HepG2 (cell line): Measurements from ENCODE around the gene CTU2. TPM values are rescaled to one million over a fixed set of nuclear protein-coding genes. Genes with fewer than 3 reads are reported as not detected.

Experiments used
- BCL6 ChIP-seq: IDR thresholded peaks from 2 replicates; pipeline ENCODE4 v1.6.1; 2016; ENCODE audit warnings: missing genetic modification reagents, missing compliant biosample characterization
- CEBPB ChIP-seq: IDR thresholded peaks from 2 replicates; pipeline ENCODE4 v1.6.1; 2011; ENCODE audit warnings: low read depth, low read length, improper control_type of control experiment, borderline replicate concordance
- FLYWCH1 ChIP-seq: sonication (generic); formaldehyde crosslinking; IDR thresholded peaks from 2 replicates; pipeline ENCODE4 v1.8.1; 2023; ENCODE audit warnings: mild to moderate bottlenecking, missing genetic modification reagents
- GATAD1 ChIP-seq: IDR thresholded peaks from 2 replicates; pipeline ENCODE4 v1.6.1; 2016; ENCODE audit warnings: missing genetic modification reagents, missing compliant biosample characterization
- HOXA5 ChIP-seq: sonication (generic); formaldehyde crosslinking; IDR thresholded peaks from 2 replicates; pipeline ENCODE4 v1.4.0; 2020; ENCODE audit warnings: missing genetic modification reagents
- KLF13 ChIP-seq: sonication (generic); formaldehyde crosslinking; IDR thresholded peaks from 2 replicates; pipeline ENCODE4 v1.4.0; 2020; ENCODE audit warnings: mild to moderate bottlenecking, missing genetic modification reagents
- PRPF4 ChIP-seq: fragments of 200-400 bp; formaldehyde crosslinking; IDR thresholded peaks from 2 replicates; pipeline ENCODE4 v1.6.1; 2016; ENCODE audit warnings: low read length, low read depth; ENCODE audit not compliant: poor library complexity, severe bottlenecking
- SAP130 ChIP-seq: IDR thresholded peaks from 2 replicates; pipeline ENCODE4 v1.6.1; 2016; ENCODE audit warnings: low read depth
- TP53 ChIP-seq: sonication (generic); formaldehyde crosslinking; conservative IDR thresholded peaks from 2 replicates; pipeline ENCODE4 v1.4.0; 2020; ENCODE audit warnings: missing genetic modification reagents
- ZFP82 ChIP-seq: sonication (generic); formaldehyde crosslinking; IDR thresholded peaks from 2 replicates; pipeline ENCODE4 v1.5.1; 2020; ENCODE audit warnings: mild to moderate bottlenecking, missing genetic modification reagents, borderline replicate concordance
- ZNF225 ChIP-seq: sonication (generic); formaldehyde crosslinking; IDR thresholded peaks from 2 replicates; pipeline ENCODE4 v1.4.0; 2020; ENCODE audit warnings: mild to moderate bottlenecking, missing genetic modification reagents
- ZNF260 ChIP-seq: sonication (generic); formaldehyde crosslinking; IDR thresholded peaks from 2 replicates; pipeline ENCODE4 v1.4.0; 2020; ENCODE audit warnings: missing genetic modification reagents, low read depth, mild to moderate bottlenecking, borderline replicate concordance
- ZNF263 ChIP-seq: sonication (generic); formaldehyde crosslinking; IDR thresholded peaks from 2 replicates; pipeline ENCODE4 v1.4.0; 2020; ENCODE audit warnings: missing genetic modification reagents
- ZNF557 ChIP-seq: sonication (generic); formaldehyde crosslinking; IDR thresholded peaks from 2 replicates; pipeline ENCODE4 v1.4.0; 2020; ENCODE audit warnings: missing genetic modification reagents
- ZSCAN31 ChIP-seq: sonication (generic); formaldehyde crosslinking; IDR thresholded peaks from 2 replicates; pipeline ENCODE4 v1.5.0; 2020; ENCODE audit warnings: low read depth, mild to moderate bottlenecking, missing genetic modification reagents
- polyA plus RNA-seq, 8 experiments: library from polyadenylated mRNA; depleted of rRNA in 3 of 8; stranded (reverse) in 7 of 8; unstranded in 1 of 8; fragments of >200 nt; fragmentation: Illumina TruSeq in 4 of 8; extraction: Trizol in 4 of 8; gene quantifications; 2 replicates each; pipeline versions ENCODE4 v1.2.1 to v1.2.3, GENCODE V29; 2011 to 2016; ENCODE audit warnings: low read depth in 4 of 8, missing spikeins in 1 of 8, mixed read lengths in 1 of 8; ENCODE audit not compliant: insufficient read depth in 1 of 8
- total RNA-seq, 5 experiments: library from RNA; depleted of rRNA; stranded (reverse); fragments of >200 nt; fragmentation: Illumina TruSeq; extraction: Trizol; gene quantifications; 2 replicates each; pipeline ENCODE4 v1.2.3, GENCODE V29; 2016; ENCODE audit warnings: low read depth in 1 of 5
- TF ChIP-seq, protein P1 (sequence below): sonication (generic); formaldehyde crosslinking; IDR thresholded peaks from 2 replicates; pipeline ENCODE4 v1.5.1; 2020; ENCODE audit warnings: mild to moderate bottlenecking, moderate library complexity, missing genetic modification reagents
- TF ChIP-seq, protein P2 (sequence below): sonication (generic); formaldehyde crosslinking; IDR thresholded peaks from 2 replicates; pipeline ENCODE4 v1.5.0; 2020; ENCODE audit warnings: missing genetic modification reagents
- TF ChIP-seq, protein P3 (sequence below): sonication (generic); formaldehyde crosslinking; IDR thresholded peaks from 2 replicates; pipeline ENCODE4 v1.5.0; 2020; ENCODE audit warnings: mild to moderate bottlenecking, missing genetic modification reagents
- TF ChIP-seq, protein P4 (sequence below): sonication (generic); formaldehyde crosslinking; IDR thresholded peaks from 2 replicates; pipeline ENCODE4 v1.4.0; 2020; ENCODE audit warnings: missing genetic modification reagents, borderline replicate concordance
- TF ChIP-seq, protein P5 (sequence below): sonication (generic); formaldehyde crosslinking; IDR thresholded peaks from 2 replicates; pipeline ENCODE4 v1.5.0; 2020; ENCODE audit warnings: missing genetic modification reagents, mild to moderate bottlenecking, borderline replicate concordance

Gene CTU2
- total and polyA plus RNA-seq, 2 of the 13 experiments (the other 11 are each of a cell fraction or from before 2014, with no cell fraction given) = 13.3 to 21.9 TPM

DNA sequence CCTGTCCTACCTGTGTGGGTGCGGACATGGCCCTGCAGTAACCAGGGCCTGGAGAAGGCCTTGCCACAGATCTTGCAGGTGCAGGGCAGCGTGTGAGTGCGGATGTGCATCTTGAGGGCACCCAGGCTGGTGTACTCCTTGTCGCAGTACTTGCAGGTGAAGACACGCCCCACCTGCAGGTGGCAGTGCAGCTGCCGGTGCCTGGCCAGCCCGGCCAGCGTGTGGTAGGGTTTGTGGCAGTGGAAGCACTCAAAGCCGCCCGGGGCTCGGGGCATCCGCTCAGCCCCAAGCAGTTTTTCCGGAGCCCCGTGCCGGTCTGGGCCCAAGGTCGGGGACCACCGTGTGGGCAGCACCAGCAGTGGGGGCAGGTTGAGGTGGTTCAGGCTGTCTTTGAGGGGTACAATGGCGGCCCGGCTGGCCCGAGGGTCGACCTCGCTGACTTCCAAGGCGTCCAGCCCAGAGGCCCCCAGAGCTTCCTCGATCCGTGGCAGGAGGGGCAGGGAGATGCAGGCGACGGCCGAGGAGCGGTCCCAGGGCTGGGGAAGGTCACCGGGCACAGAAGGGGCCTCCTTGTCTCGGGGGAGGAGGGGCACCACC is 25.1 kb upstream of the CTU2 start (continued):
- TF ChIP-seq ZFP82 (no peak), CEBPB (no peak), ZSCAN31 (no peak), ZNF225 (CRISPR knock-in tag) (0 out of 2 replicates have a peak, but pooled peaks have one; percentile 45), ZNF557 (CRISPR knock-in tag) (no peak), HOXA5 (no peak), GATAD1 (CRISPR knock-in tag) (no peak), ZNF260 (CRISPR knock-in tag) (0 out of 2 replicates have a peak, but pooled peaks have one; percentile 78), ZNF263 (CRISPR knock-in tag) (0 out of 2 replicates have a peak, but pooled peaks have one; percentile 29), BCL6 (CRISPR knock-in tag) (0 out of 2 replicates have a peak, but pooled peaks have one; percentile 22), SAP130 (peak; percentile 51; the same call in 1 of the 2 replicates), FLYWCH1 (CRISPR knock-in tag) (no peak), KLF13 (CRISPR knock-in tag) (0 out of 2 replicates have a peak, but pooled peaks have one; percentile 60), PRPF4 (no peak), TP53 (CRISPR knock-in tag) (no peak)
- TF ChIP-seq, protein P1, sequence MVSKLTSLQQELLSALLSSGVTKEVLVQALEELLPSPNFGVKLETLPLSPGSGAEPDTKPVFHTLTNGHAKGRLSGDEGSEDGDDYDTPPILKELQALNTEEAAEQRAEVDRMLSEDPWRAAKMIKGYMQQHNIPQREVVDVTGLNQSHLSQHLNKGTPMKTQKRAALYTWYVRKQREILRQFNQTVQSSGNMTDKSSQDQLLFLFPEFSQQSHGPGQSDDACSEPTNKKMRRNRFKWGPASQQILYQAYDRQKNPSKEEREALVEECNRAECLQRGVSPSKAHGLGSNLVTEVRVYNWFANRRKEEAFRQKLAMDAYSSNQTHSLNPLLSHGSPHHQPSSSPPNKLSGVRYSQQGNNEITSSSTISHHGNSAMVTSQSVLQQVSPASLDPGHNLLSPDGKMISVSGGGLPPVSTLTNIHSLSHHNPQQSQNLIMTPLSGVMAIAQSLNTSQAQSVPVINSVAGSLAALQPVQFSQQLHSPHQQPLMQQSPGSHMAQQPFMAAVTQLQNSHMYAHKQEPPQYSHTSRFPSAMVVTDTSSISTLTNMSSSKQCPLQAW (CRISPR knock-in tag) = peak; percentile 60; the same call in 1 of the 2 replicates
- TF ChIP-seq, protein P2, sequence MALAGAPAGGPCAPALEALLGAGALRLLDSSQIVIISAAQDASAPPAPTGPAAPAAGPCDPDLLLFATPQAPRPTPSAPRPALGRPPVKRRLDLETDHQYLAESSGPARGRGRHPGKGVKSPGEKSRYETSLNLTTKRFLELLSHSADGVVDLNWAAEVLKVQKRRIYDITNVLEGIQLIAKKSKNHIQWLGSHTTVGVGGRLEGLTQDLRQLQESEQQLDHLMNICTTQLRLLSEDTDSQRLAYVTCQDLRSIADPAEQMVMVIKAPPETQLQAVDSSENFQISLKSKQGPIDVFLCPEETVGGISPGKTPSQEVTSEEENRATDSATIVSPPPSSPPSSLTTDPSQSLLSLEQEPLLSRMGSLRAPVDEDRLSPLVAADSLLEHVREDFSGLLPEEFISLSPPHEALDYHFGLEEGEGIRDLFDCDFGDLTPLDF (CRISPR knock-in tag) = no peak
- TF ChIP-seq, protein P3, sequence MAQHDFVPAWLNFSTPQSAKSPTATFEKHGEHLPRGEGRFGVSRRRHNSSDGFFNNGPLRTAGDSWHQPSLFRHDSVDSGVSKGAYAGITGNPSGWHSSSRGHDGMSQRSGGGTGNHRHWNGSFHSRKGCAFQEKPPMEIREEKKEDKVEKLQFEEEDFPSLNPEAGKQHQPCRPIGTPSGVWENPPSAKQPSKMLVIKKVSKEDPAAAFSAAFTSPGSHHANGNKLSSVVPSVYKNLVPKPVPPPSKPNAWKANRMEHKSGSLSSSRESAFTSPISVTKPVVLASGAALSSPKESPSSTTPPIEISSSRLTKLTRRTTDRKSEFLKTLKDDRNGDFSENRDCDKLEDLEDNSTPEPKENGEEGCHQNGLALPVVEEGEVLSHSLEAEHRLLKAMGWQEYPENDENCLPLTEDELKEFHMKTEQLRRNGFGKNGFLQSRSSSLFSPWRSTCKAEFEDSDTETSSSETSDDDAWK (CRISPR knock-in tag) = no peak
- TF ChIP-seq, protein P4, sequence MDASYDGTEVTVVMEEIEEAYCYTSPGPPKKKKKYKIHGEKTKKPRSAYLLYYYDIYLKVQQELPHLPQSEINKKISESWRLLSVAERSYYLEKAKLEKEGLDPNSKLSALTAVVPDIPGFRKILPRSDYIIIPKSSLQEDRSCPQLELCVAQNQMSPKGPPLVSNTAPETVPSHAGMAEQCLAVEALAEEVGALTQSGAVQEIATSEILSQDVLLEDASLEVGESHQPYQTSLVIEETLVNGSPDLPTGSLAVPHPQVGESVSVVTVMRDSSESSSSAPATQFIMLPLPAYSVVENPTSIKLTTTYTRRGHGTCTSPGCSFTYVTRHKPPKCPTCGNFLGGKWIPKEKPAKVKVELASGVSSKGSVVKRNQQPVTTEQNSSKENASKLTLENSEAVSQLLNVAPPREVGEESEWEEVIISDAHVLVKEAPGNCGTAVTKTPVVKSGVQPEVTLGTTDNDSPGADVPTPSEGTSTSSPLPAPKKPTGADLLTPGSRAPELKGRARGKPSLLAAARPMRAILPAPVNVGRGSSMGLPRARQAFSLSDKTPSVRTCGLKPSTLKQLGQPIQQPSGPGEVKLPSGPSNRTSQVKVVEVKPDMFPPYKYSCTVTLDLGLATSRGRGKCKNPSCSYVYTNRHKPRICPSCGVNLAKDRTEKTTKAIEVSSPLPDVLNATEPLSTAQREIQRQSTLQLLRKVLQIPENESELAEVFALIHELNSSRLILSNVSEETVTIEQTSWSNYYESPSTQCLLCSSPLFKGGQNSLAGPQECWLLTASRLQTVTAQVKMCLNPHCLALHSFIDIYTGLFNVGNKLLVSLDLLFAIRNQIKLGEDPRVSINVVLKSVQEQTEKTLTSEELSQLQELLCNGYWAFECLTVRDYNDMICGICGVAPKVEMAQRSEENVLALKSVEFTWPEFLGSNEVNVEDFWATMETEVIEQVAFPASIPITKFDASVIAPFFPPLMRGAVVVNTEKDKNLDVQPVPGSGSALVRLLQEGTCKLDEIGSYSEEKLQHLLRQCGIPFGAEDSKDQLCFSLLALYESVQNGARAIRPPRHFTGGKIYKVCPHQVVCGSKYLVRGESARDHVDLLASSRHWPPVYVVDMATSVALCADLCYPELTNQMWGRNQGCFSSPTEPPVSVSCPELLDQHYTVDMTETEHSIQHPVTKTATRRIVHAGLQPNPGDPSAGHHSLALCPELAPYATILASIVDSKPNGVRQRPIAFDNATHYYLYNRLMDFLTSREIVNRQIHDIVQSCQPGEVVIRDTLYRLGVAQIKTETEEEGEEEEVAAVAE (CRISPR knock-in tag) = no peak
- TF ChIP-seq, protein P5, sequence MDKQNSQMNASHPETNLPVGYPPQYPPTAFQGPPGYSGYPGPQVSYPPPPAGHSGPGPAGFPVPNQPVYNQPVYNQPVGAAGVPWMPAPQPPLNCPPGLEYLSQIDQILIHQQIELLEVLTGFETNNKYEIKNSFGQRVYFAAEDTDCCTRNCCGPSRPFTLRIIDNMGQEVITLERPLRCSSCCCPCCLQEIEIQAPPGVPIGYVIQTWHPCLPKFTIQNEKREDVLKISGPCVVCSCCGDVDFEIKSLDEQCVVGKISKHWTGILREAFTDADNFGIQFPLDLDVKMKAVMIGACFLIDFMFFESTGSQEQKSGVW (CRISPR knock-in tag) = no peak
